C4-2B (cell line): ENCODE results near the gene NPAS3.

ENCODE experiments used
- H3K27ac ChIP-seq: fragments of 450-650 bp; 2 replicates; pipeline ENCODE4 v1.5.1; 2017
- ZFX ChIP-seq: fragments of 450-650 bp; IDR thresholded peaks from 2 replicates; pipeline ENCODE4 v1.6.1; 2017
- TF ChIP-seq, protein P1 (sequence below): fragments of 450-650 bp; conservative IDR thresholded peaks from 2 replicates; pipeline ENCODE4 v1.5.1; 2017; ENCODE audit warnings: mild to moderate bottlenecking

The NPAS3 gene

DNA sequence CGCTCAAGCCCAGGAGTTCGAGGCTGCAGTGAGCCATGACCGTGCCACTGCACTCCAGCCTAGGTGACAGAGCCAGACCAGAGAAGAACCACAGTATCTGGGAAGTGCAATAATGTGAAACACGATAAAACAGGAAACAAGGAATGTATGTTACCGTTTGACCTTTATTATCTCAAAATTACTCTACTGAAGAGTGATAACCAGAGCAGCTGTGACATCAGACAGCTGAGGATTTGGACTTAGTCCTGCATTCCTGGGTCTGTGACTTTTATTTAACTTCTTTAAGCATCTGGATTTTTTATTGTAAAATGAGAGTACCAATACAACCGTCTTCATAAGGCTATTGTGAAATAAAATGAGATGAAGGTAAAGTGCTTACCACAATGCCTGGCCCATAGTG is 806.5 kb downstream of the NPAS3 start:
- TF ChIP-seq ZFX, result no peak
- TF ChIP-seq, protein P1, sequence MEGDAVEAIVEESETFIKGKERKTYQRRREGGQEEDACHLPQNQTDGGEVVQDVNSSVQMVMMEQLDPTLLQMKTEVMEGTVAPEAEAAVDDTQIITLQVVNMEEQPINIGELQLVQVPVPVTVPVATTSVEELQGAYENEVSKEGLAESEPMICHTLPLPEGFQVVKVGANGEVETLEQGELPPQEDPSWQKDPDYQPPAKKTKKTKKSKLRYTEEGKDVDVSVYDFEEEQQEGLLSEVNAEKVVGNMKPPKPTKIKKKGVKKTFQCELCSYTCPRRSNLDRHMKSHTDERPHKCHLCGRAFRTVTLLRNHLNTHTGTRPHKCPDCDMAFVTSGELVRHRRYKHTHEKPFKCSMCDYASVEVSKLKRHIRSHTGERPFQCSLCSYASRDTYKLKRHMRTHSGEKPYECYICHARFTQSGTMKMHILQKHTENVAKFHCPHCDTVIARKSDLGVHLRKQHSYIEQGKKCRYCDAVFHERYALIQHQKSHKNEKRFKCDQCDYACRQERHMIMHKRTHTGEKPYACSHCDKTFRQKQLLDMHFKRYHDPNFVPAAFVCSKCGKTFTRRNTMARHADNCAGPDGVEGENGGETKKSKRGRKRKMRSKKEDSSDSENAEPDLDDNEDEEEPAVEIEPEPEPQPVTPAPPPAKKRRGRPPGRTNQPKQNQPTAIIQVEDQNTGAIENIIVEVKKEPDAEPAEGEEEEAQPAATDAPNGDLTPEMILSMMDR, result no peak
- H3K27ac ChIP-seq, result no peak overlapping the region

DNA sequence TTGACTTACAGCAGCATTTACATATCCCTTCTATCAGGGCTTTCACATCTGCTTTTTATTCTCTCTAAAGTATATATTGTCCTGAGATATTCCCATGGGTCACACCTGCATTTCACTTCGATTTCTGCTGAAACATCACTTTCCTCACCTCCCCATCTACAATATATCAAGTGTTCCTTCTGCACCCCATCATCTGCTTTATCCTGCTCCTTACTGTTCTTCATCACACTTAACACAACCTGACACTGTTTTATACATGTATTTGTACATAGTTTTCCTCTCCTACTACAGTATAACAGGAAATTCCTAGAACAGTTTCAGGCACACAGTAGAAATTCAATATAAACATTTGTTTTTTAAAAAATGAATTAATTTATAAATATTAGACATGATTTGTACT is 809.1 kb downstream of the NPAS3 start:
- no peak overlapping the region for H3K27ac ChIP-seq
- no peak for TF ChIP-seq ZFX
- TF ChIP-seq, protein P1, result no peak

DNA sequence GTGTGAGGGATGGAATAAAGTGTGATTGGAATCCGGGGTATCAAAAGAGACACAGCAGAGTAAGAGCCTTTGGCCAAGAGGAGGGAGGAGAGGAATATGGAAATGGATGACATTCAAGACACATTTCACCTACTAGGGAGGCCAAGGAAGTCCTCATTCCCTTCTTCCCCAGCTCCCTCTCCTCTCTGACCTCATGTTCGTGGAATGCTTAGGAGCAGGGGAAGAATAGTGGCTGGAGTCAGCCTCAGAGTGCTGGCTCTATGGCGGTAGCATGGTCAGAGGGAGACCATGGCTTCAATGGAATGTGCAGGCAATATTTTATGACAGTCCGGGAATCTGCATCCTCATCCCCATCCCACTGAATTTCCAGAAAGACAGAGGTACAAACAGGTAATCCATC is 815.6 kb downstream of the NPAS3 start:
- no peak overlapping the region for H3K27ac ChIP-seq
- no peak for TF ChIP-seq ZFX
- TF ChIP-seq, protein P1, result no peak

DNA sequence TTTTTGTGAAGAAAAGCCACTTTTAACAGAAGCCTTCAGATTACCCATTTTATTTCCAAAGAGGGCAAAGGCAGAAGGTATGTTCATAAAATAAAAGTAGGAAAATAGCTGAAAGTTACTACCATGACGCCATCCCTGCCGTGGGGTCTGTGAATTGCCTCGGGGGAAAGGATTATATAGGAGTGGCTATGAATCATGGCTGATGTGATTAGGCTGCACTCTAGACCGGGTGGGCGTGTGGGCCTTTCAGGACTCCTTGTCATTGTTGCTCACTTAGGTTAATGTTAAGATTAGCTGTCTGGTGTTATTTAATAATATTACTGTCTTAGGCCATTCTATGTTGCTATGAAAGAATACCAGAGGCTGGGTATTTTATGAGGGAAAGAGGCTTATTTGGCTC is 816.7 kb downstream of the NPAS3 start:
- TF ChIP-seq, protein P1, result no peak
- no peak for TF ChIP-seq ZFX

DNA sequence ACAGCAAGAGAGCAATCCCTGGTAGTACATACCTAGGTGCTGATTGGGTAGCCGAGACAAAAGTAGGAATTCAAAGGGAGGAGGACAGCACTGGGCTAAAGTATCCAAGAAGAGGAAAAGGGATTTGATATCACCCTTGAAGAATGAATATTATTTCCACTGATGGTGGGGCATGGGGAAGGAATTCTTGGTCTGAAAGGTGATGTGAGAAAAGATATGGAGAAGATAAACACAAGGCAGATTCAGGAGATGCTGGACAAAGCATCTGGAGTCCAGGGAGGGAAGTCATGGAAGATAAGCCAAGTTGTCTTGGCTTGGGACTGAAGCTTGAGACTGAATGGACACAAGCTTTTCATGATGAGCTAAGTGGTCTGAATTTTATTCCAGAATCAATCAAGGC is 818.2 kb downstream of the NPAS3 start:
- H3K27ac ChIP-seq, result no peak overlapping the region
- TF ChIP-seq, protein P1, result no peak
- TF ChIP-seq ZFX, result no peak

More for the DNA sequence above, 816.7 kb downstream of the NPAS3 start:
- H3K27ac ChIP-seq, result no peak overlapping the region

DNA sequence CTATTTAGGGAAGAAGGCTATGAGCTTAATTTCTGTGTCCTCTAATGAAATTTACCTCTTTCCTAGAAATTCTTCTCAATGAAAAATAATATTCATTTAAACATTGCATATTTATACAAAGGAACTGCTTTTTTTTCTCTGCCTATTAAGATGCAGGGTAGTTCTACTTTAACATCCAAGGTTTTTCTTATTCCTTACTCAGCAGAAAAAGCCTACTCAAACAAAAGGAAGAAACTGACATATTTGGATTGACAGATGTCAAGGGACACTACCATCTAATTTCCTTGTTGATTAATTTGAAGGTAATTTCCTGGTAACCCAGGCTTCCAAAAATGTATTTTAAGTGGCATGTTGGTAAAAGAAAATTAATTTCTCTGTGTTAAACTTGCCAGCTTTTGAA is 819.9 kb downstream of the NPAS3 start:
- TF ChIP-seq, protein P1, result no peak
- TF ChIP-seq ZFX, result no peak

DNA sequence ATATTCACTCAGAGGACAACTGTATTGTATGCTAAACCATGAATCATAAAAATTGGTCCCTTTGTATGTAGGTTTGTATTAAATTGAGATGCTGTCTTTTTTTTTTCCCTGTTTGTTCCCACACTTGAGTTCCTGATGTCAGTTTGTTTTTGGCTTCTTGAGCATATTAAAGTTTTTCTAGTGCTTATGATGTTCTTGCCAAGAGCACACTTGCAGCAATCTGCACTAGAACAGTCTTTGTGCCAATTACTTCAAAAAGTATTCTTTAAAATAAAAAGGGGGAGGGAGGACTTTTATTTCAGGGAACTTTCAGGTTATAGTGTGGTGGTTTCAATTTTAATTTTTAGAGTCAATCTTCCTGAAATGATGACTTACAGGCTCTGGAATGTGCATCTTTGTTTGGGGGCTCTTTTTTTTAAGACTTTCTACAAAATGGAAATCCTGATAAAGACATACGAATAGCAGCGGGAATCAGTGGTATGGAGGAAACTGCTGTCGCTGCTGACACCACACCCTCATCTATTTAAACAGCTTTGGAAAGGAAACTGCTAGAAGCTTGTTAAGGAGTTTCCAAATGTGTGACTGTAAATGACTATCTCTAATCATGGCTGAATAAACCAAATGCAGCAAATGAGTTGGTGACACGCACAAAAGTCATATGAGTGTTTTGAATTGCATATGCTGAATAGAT is 823.6 kb downstream of the NPAS3 start:
- H3K27ac ChIP-seq, result no peak overlapping the region
- TF ChIP-seq, protein P1, result no peak
- TF ChIP-seq ZFX, result no peak

More for the DNA sequence above, 819.9 kb downstream of the NPAS3 start:
- H3K27ac ChIP-seq, result no peak overlapping the region
